ENCODE measurements around the gene TNFRSF9. TPM values are rescaled to one million over a fixed set of nuclear protein-coding genes. Genes with fewer than 3 reads are reported as not detected.

TNFRSF9 gene
- total and polyA plus RNA-seq, 9 of the 15 experiments (the other 6 are each of a cell fraction or from before 2014, with no cell fraction given), result 0.04 to 0.29 (median 0.08) TPM; not detected in 1

DNA sequence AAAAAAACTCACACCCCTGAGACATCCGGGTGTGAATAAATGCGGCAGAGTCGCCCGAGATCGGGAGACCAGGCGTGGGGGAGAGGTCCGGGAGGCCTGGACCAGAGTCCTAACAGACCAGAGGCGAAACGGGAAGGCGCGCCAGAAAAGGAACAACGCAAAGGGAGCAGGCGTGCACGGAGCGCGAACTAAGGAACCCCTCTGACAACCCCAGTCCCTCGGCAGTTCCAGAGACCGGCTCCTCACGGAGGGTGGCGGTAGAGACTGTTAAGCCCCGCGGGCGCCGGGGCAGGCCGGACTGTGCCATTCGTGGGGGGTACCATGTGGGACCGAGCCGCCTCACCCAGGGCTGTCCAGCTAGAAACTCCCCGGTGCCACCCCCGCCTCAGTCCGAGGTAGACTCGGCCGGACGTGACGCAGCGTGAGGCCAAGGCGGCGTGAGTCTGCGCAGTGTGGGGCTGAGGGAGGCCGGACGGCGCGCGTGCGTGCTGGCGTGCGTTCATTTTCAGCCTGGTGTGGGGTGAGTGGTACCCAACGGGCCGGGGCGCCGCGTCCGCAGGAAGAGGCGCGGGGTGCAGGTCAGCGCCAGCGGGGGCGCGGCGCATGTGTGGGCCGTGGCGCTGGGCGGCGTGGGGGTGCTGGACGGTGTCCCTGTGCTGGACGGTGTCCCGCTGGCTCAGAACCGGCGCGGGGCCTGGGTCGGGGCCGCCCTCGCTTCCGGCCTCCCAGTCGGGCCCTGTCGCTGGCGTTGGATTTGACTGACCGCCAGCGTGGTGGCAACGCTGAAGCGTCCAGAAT is 20.8 kb upstream of the TNFRSF9 start, which contains the start of gene PARK7 (continued):
- TF ChIP-seq NR1H2 (CRISPR knock-in tag; IDR thresholded peaks at IDR 0.05) (no peak), BHLHE40 (IDR thresholded peaks at IDR 0.05; ENCODE audit: low read length) (peak; percentile 99), TAF1 (IDR thresholded peaks at IDR 0.05; ENCODE audit: control insufficient read depth, extremely low read depth, insufficient read depth, low read length, severe bottlenecking) (peak; percentile 92), MCM5 (IDR thresholded peaks at IDR 0.05; ENCODE audit: low read depth) (no peak), TGIF2 (CRISPR knock-in tag; IDR thresholded peaks at IDR 0.05) (no peak), ZNF57 (CRISPR knock-in tag; IDR thresholded peaks at IDR 0.05) (no peak), SRSF3 (IDR thresholded peaks at IDR 0.05; ENCODE audit: insufficient read depth, low read length) (no peak), MIER1 (IDR thresholded peaks at IDR 0.05; ENCODE audit: low read depth) (0 out of 2 replicates have a peak, but pooled peaks have one; percentile 18), GABPA (tag; conservative IDR thresholded peaks at IDR 0.05; ENCODE audit: low read depth) (peak; percentile 95), MTA3 (IDR thresholded peaks at IDR 0.05; ENCODE audit: borderline replicate concordance) (peak; percentile 94), PURB (CRISPR knock-in tag; IDR thresholded peaks at IDR 0.05; ENCODE audit: low read depth) (no peak), ZNF785 (CRISPR knock-in tag; IDR thresholded peaks at IDR 0.05) (no peak), FOS (IDR thresholded peaks at IDR 0.05; ENCODE audit: extremely low read depth, insufficient read length) (no peak), PPARD (CRISPR knock-in tag; IDR thresholded peaks at IDR 0.05) (no peak), STAG1 (CRISPR knock-in tag; IDR thresholded peaks at IDR 0.05; ENCODE audit: borderline replicate concordance) (no peak), ZNF184 (CRISPR knock-in tag; IDR thresholded peaks at IDR 0.05) (no peak), PHB (CRISPR knock-in tag; IDR thresholded peaks at IDR 0.05) (no peak)
- TF ChIP-seq, protein P1, sequence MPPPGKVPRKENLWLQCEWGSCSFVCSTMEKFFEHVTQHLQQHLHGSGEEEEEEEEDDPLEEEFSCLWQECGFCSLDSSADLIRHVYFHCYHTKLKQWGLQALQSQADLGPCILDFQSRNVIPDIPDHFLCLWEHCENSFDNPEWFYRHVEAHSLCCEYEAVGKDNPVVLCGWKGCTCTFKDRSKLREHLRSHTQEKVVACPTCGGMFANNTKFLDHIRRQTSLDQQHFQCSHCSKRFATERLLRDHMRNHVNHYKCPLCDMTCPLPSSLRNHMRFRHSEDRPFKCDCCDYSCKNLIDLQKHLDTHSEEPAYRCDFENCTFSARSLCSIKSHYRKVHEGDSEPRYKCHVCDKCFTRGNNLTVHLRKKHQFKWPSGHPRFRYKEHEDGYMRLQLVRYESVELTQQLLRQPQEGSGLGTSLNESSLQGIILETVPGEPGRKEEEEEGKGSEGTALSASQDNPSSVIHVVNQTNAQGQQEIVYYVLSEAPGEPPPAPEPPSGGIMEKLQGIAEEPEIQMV (tag; conservative IDR thresholded peaks at IDR 0.05; ENCODE audit: low read depth), result no peak
- TF ChIP-seq, protein P2, sequence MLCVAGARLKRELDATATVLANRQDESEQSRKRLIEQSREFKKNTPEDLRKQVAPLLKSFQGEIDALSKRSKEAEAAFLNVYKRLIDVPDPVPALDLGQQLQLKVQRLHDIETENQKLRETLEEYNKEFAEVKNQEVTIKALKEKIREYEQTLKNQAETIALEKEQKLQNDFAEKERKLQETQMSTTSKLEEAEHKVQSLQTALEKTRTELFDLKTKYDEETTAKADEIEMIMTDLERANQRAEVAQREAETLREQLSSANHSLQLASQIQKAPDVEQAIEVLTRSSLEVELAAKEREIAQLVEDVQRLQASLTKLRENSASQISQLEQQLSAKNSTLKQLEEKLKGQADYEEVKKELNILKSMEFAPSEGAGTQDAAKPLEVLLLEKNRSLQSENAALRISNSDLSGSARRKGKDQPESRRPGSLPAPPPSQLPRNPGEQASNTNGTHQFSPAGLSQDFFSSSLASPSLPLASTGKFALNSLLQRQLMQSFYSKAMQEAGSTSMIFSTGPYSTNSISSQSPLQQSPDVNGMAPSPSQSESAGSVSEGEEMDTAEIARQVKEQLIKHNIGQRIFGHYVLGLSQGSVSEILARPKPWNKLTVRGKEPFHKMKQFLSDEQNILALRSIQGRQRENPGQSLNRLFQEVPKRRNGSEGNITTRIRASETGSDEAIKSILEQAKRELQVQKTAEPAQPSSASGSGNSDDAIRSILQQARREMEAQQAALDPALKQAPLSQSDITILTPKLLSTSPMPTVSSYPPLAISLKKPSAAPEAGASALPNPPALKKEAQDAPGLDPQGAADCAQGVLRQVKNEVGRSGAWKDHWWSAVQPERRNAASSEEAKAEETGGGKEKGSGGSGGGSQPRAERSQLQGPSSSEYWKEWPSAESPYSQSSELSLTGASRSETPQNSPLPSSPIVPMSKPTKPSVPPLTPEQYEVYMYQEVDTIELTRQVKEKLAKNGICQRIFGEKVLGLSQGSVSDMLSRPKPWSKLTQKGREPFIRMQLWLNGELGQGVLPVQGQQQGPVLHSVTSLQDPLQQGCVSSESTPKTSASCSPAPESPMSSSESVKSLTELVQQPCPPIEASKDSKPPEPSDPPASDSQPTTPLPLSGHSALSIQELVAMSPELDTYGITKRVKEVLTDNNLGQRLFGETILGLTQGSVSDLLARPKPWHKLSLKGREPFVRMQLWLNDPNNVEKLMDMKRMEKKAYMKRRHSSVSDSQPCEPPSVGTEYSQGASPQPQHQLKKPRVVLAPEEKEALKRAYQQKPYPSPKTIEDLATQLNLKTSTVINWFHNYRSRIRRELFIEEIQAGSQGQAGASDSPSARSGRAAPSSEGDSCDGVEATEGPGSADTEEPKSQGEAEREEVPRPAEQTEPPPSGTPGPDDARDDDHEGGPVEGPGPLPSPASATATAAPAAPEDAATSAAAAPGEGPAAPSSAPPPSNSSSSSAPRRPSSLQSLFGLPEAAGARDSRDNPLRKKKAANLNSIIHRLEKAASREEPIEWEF (CRISPR knock-in tag; IDR thresholded peaks at IDR 0.05), result no peak
- TF ChIP-seq, protein P3, sequence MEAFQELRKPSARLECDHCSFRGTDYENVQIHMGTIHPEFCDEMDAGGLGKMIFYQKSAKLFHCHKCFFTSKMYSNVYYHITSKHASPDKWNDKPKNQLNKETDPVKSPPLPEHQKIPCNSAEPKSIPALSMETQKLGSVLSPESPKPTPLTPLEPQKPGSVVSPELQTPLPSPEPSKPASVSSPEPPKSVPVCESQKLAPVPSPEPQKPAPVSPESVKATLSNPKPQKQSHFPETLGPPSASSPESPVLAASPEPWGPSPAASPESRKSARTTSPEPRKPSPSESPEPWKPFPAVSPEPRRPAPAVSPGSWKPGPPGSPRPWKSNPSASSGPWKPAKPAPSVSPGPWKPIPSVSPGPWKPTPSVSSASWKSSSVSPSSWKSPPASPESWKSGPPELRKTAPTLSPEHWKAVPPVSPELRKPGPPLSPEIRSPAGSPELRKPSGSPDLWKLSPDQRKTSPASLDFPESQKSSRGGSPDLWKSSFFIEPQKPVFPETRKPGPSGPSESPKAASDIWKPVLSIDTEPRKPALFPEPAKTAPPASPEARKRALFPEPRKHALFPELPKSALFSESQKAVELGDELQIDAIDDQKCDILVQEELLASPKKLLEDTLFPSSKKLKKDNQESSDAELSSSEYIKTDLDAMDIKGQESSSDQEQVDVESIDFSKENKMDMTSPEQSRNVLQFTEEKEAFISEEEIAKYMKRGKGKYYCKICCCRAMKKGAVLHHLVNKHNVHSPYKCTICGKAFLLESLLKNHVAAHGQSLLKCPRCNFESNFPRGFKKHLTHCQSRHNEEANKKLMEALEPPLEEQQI (IDR thresholded peaks at IDR 0.05), result peak; percentile 56; the same call in 1 of the 2 replicates

Measured in K562 (cell line).